Prostate gland (tissue), 2 donors: ENCODE measurements around the gene ZSCAN25. TPM values are rescaled to one million over a fixed set of nuclear protein-coding genes. Genes with fewer than 3 reads are reported as not detected.
A peak's percentile ranks its signal among the peaks of the same experiment; 100 is the strongest.

Experiments
- DNase-seq: peaks from one replicate; pipeline ENCODE4 v3.0.0-alpha.2; 2019; ENCODE audit warnings: low spot score
- H3K27ac ChIP-seq, 2 donors: fragments of 200-600 bp; sonication (generic); 2 replicates each; pipeline ENCODE4 v1.5.1; 2017 to 2019
- H3K27me3 ChIP-seq: fragments of 200-600 bp; sonication (generic); replicated peaks from 2 replicates; pipeline ENCODE4 v1.5.1; 2019; ENCODE audit not compliant: insufficient read depth
- H3K36me3 ChIP-seq, 2 donors: fragments of 200-600 bp; sonication (generic); 1 replicate in 1 of 2; 2 replicates in 1 of 2; pipeline versions ENCODE4 v1.5.1 to v1.8.1; 2017 to 2019
- H3K4me1 ChIP-seq: fragments of 200-600 bp; sonication (generic); replicated peaks from 2 replicates; pipeline ENCODE4 v1.5.1; 2019
- H3K4me3 ChIP-seq, 2 donors: fragments of 200-600 bp; sonication (generic); 2 replicates each; pipeline ENCODE4 v1.5.1; 2017 to 2019
- H3K9me3 ChIP-seq: fragments of 200-600 bp; sonication (generic); 2 replicates; pipeline ENCODE4 v1.5.1; 2017
- POLR2A ChIP-seq: fragments of 450-650 bp; IDR thresholded peaks from one replicate; pipeline ENCODE4 v1.6.1; 2016; ENCODE audit warnings: antibody characterized with exemption, mild to moderate bottlenecking
- POLR2AphosphoS5 ChIP-seq: sonication (generic); formaldehyde crosslinking; IDR thresholded peaks from one replicate; pipeline ENCODE4 v1.6.1; 2017; ENCODE audit warnings: antibody characterized with exemption
- WGBS: methylation state at CpG from one replicate; pipeline ENCODE4 v1.1.5; 2018; 5-methylcytosine and 5-hydroxymethylcytosine counted together
- intact Hi-C: fragments of 100-400 bp; cut with DNase I; formaldehyde crosslinking; loops from one replicate; pipeline ENCODE4 v1.14.2; 2022
- total RNA-seq, 2 donors: library from RNA; depleted of rRNA; stranded (reverse); fragments of >200 nt; gene quantifications; one replicate each; pipeline ENCODE4 v1.1.0, GENCODE V29; 2016
- TF ChIP-seq, protein P1 (sequence below), 4 experiments: fragments of 200-600 bp in 2 of 4; fragments of 450-650 bp in 2 of 4; sonication (generic) in 2 of 4; IDR thresholded peaks; 1 replicate in 3 of 4; 2 replicates in 1 of 4; pipeline ENCODE4 v1.5.1; 2016 to 2019; ENCODE audit warnings: antibody characterized with exemption in 4 of 4, mild to moderate bottlenecking in 2 of 4, moderate library complexity in 2 of 4

ZSCAN25 gene
- total RNA-seq, 2 donors from 2014 or later = 20.1 to 28.0 TPM

GRCh38 chr7:99679032-99679399 lies 62.3 kb downstream of the ZSCAN25 start:
- DNase-seq = peak; percentile 20
- peak overlapping the region; percentile 26 to 33 for H3K4me3 ChIP-seq
- peak overlapping the region; percentile 56 to 65 for H3K27ac ChIP-seq

GRCh38 chr7:99679400-99680191 lies 62.9 kb downstream of the ZSCAN25 start, which contains the start of gene CYP3A5:
CYP3A5 (minus strand) TSS chr7:99679996; CDS start chr7:99679896, 100 bp downstream.
- Histone ChIP-seq H3K36me3 (no peaks in the 10 kb centered on the region), H3K4me1 (no peaks in the 10 kb centered on the region), H3K9me3 (no peaks in the 10 kb centered on the region), H3K4me3 (peak within 1 kb of the TSS; percentile 26 to 33), H3K27me3 (no peaks in the 10 kb centered on the region), H3K27ac (peak within 1 kb of the TSS; percentile 56 to 65)
- intact Hi-C loops = loop anchor here (2.0 kb wide), 1 partner anchor 83 kb away; no protein-coding TSS in a partner anchor
- 26% methylated on average over 10 of the region's 10 CpGs for WGBS
- peak; percentile 81 for DNase-seq
- TF ChIP-seq, protein P1, sequence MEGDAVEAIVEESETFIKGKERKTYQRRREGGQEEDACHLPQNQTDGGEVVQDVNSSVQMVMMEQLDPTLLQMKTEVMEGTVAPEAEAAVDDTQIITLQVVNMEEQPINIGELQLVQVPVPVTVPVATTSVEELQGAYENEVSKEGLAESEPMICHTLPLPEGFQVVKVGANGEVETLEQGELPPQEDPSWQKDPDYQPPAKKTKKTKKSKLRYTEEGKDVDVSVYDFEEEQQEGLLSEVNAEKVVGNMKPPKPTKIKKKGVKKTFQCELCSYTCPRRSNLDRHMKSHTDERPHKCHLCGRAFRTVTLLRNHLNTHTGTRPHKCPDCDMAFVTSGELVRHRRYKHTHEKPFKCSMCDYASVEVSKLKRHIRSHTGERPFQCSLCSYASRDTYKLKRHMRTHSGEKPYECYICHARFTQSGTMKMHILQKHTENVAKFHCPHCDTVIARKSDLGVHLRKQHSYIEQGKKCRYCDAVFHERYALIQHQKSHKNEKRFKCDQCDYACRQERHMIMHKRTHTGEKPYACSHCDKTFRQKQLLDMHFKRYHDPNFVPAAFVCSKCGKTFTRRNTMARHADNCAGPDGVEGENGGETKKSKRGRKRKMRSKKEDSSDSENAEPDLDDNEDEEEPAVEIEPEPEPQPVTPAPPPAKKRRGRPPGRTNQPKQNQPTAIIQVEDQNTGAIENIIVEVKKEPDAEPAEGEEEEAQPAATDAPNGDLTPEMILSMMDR (IDR thresholded peaks at IDR 0.05) = no peak
- peak; percentile 87 for TF ChIP-seq POLR2AphosphoS5
- peak; percentile 76 for TF ChIP-seq POLR2A

More at GRCh38 chr7:99679032-99679399, 62.3 kb downstream of the ZSCAN25 start:
- TF ChIP-seq, protein P1 (IDR thresholded peaks at IDR 0.05) = no peak
- TF ChIP-seq POLR2AphosphoS5 = peak; percentile 18
- Histone ChIP-seq H3K9me3 (no peaks in the 10 kb centered on the region), H3K4me1 (no peaks in the 10 kb centered on the region), H3K27me3 (no peaks in the 10 kb centered on the region), H3K36me3 (no peaks in the 10 kb centered on the region)
- WGBS = 17% methylated on average over 4 of the region's 4 CpGs
- intact Hi-C loops = loop anchor here (2.0 kb wide), 1 partner anchor 84 kb away; no protein-coding TSS in a partner anchor

Other genes starting within 250 kb of the ZSCAN25 start
- gene ARPC1B, start 242.2 kb upstream of the ZSCAN25 start, total RNA-seq = 10 to 100 TPM; 85.4 to 86.5 TPM
- gene PDAP1, start 208.3 kb upstream of the ZSCAN25 start, total RNA-seq = 100 to 1,000 TPM in 1 of 2 donors, 10 to 100 TPM in 1; 98.6 to 103 TPM
- gene BUD31, start 208.0 kb upstream of the ZSCAN25 start, total RNA-seq = 10 to 100 TPM; 73.8 to 78.3 TPM
- 10 to 100 TPM in 1 of 2 donors, 1 to 10 TPM in 1; 9.1 to 11.8 TPM for gene PTCD1, start 178.1 kb upstream of the ZSCAN25 start, total RNA-seq
- gene CPSF4, start 178.0 kb upstream of the ZSCAN25 start, total RNA-seq = 10 to 100 TPM; 40.4 to 97.4 TPM
- gene ATP5MF, start 150.8 kb upstream of the ZSCAN25 start, total RNA-seq = 100 to 1,000 TPM; 797 to 850 TPM
- gene ZNF789, start 144.1 kb upstream of the ZSCAN25 start, total RNA-seq = 10 to 100 TPM; 20.6 to 25.2 TPM
- 10 to 100 TPM; 37.4 to 37.8 TPM for gene ZNF394, start 116.7 kb upstream of the ZSCAN25 start, total RNA-seq
- gene ZKSCAN5, start 112.3 kb upstream of the ZSCAN25 start, total RNA-seq = 10 to 100 TPM in 1 of 2 donors, 1 to 10 TPM in 1; 7.8 to 13.2 TPM
- 10 to 100 TPM in 1 of 2 donors, 1 to 10 TPM in 1; 5.5 to 11.2 TPM for gene FAM200A, start 64.8 kb upstream of the ZSCAN25 start, total RNA-seq
- 100 to 1,000 TPM in 1 of 2 donors, 10 to 100 TPM in 1; 79.7 to 112 TPM for gene ZNF655, start 58.3 kb upstream of the ZSCAN25 start, total RNA-seq
- gene TMEM225B, start 18.7 kb upstream of the ZSCAN25 start, total RNA-seq = 10 to 100 TPM in 1 of 2 donors, not detected in 1; 23.5 TPM
- 10 to 100 TPM; 80.5 to 88.9 TPM for gene CYP3A5, start 63.0 kb downstream of the ZSCAN25 start, total RNA-seq
- not detected for gene CYP3A7, start 118.2 kb downstream of the ZSCAN25 start, total RNA-seq
- not detected for gene CYP3A4, start 167.2 kb downstream of the ZSCAN25 start, total RNA-seq
- gene CYP3A43, start 211.1 kb downstream of the ZSCAN25 start, total RNA-seq = 10 to 100 TPM in 1 of 2 donors, under 1 TPM in 1; 0.45 to 14.3 TPM